A549 (cell line): ENCODE results near the gene RAB15. TPM values are rescaled to one million over a fixed set of nuclear protein-coding genes. Genes with fewer than 3 reads are reported as not detected.

Experiments used
- ATAC-seq, 2 experiments: fragments of 200-7000 bp in 1 of 2; fragments of >200 bp in 1 of 2; cut with Nextera tagmentation in 1 of 2; cut with Tn5 transposase in 1 of 2; 3 replicates each; pipeline versions ENCODE4 v1.8.0 to v1.9.1; 2018 to 2020; ENCODE audit warnings: mild to moderate bottlenecking in 1 of 2, moderate library complexity in 1 of 2
- CTCF ChIA-PET: fragments of 300-600 bp; sonication (Branson Sonifier 250); formaldehyde crosslinking; extraction: SDS; loops from one replicate; lab custom pipeline; 2021; ENCODE audit warnings: antibody characterized with exemption, inconsistent platforms; lab: Yijun Ruan, JAX
- POLR2A ChIA-PET: fragments of 350-600 bp; formaldehyde crosslinking; extraction: SDS; loops from one replicate; lab custom pipeline; 2021; ENCODE audit warnings: antibody characterized with exemption, inconsistent platforms; lab: Yijun Ruan, JAX
- DNase-seq, 2 experiments: peaks; one replicate each; pipeline versions ENCODE4 v3.0.0 to v3.0.0-alpha.2; 2011 to 2016; ENCODE audit warnings: low read depth in 1 of 2, low spot score in 1 of 2
- FAIRE-seq: peaks from 2 replicates; lab custom pipeline; 2011; peaks lifted over from hg19 to GRCh38; lab: Jason Lieb, UNC
- H3K27ac ChIP-seq, 2 experiments: fragments of >200 bp; sonication (Bioruptor Twin); formaldehyde crosslinking; 3 replicates each; pipeline ENCODE4 v1.5.1; 2016 to 2017
- H3K4me1 ChIP-seq: fragments of >200 bp; sonication (Bioruptor Twin); formaldehyde crosslinking; 3 replicates; pipeline ENCODE4 v1.6.1; 2016
- H3K4me2 ChIP-seq: fragments of >200 bp; sonication (Bioruptor Twin); formaldehyde crosslinking; 3 replicates; pipeline ENCODE4 v1.6.1; 2016
- H3K4me3 ChIP-seq: fragments of >200 bp; sonication (Bioruptor Twin); formaldehyde crosslinking; 3 replicates; pipeline ENCODE4 v1.5.1; 2016
- H3K9me3 ChIP-seq: fragments of >200 bp; sonication (Bioruptor Twin); formaldehyde crosslinking; 3 replicates; pipeline ENCODE4 v1.6.1; 2016
- ATOH8 ChIP-seq: fragments of 250-450 bp; sonication (Bioruptor Pico); IDR thresholded peaks from 2 replicates; pipeline ENCODE4 v1.5.0; 2020; ENCODE audit warnings: low read depth, mild to moderate bottlenecking, moderate library complexity
- CBX8 ChIP-seq: fragments of 200-600 bp; sonication (generic); IDR thresholded peaks from 2 replicates; pipeline ENCODE4 v1.6.1; 2016
- KDM5A ChIP-seq: fragments of 200-600 bp; sonication (generic); IDR thresholded peaks from 2 replicates; pipeline ENCODE4 v1.6.1; 2016; ENCODE audit warnings: antibody characterized with exemption, mild to moderate bottlenecking
- POLR2A ChIP-seq: IDR thresholded peaks from 2 replicates; pipeline ENCODE4 v1.6.1; 2012; ENCODE audit warnings: mild to moderate bottlenecking, low read length
- WGBS: methylation state at CpG from one replicate; pipeline ENCODE4 v1.1.6; 2017; ENCODE audit errors: missing lambda C conversion rate; 5-methylcytosine and 5-hydroxymethylcytosine counted together
- polyA plus RNA-seq, 4 experiments: library from polyadenylated mRNA; depleted of rRNA in 3 of 4; stranded (reverse); fragments of >200 nt; fragmentation: RNase III in 1 of 4; extraction: RNeasy Plus Mini Kit Qiagen cat#74134 plus additional on column Dnase treatment in 1 of 4; gene quantifications; 2 replicates in 3 of 4; 3 replicates in 1 of 4; pipeline ENCODE4 v1.2.3, GENCODE V29; 2011 to 2017
- small RNA-seq, 6 experiments: library from RNA; depleted of rRNA; stranded (forward); fragments of <200 nt; gene quantifications; one replicate each; pipeline ENCODE3, GENCODE V24; 2012

The RAB15 gene
- polyA plus RNA-seq, 2 of the 4 experiments (the other 2 are of a cell fraction), result 32.2 to 35.1 TPM

DNA sequence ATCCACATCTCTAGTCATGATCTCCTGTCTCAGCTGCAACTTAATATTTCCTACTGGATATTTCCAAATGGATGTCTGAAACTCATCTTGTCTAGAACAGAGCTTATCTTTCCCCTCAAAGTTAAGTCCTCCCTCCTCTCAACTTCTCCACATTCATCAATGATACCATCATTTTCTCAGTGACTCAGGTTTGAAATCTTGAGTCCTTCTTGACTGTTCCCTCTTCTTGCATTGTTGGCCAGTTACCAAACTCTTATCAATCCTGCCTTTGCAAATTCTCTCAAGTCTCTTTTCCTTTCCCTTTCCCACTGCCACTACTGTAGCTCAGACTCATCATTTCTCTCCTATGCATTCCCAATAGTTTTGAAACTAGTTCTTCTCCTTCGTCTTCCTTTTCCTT lies 72.2 kb downstream of the RAB15 start:
- Histone ChIP-seq H3K27ac (no peak overlapping the region), H3K4me2 (no peak overlapping the region), H3K9me3 (no peaks in the 10 kb centered on the region)
- CTCF ChIA-PET, result interaction anchor here (0.8 to 7.2 kb wide), 7 partner anchors 9 to 228 kb away, joined by 3 to 85 read pairs (median 11); partner anchors contain the start of gene SPTB
- WGBS, result 46% methylated on average over 1 of the region's 1 CpG
- no peak for FAIRE-seq
- no peak for DNase-seq
- TF ChIP-seq POLR2A, result no peak
- TF ChIP-seq CBX8, result no peak
- TF ChIP-seq ATOH8 (CRISPR knock-in tag), result no peak
- no peak for TF ChIP-seq KDM5A
- TF ChIP-seq, all 56 proteins: peak for 0
- Histone ChIP-seq H3K4me1 (no peaks in the 10 kb centered on the region), H3K4me3 (no peak overlapping the region)
- POLR2A ChIA-PET, result no interaction called here
- no peak for ATAC-seq

Small RNA genes within 50 kb of the gene (small RNA-seq; reads per million reads assigned to genes)
- gene RPPH1-2P, result 0 to 0.43 (median 0) reads per million in 6 experiments

Other genes starting within 250 kb of the RAB15 start
- gene SPTB, start 92.4 kb downstream of the RAB15 start, polyA plus RNA-seq (2011; rRNA removed), result 0.24 and 0.27 TPM in 2 replicates
- 1.4 to 2.1 TPM (median 1.9 TPM) in 3 replicates for gene SPTB, start 92.4 kb downstream of the RAB15 start, polyA plus RNA-seq (2017; fragmentation: RNase III; extraction: RNeasy Plus Mini Kit Qiagen cat#74134 plus additional on column Dnase treatment)
- gene CHURC1, start 57.9 kb downstream of the RAB15 start, polyA plus RNA-seq (2011; rRNA removed), result 115 and 153 TPM in 2 replicates
- gene CHURC1, start 57.9 kb downstream of the RAB15 start, polyA plus RNA-seq (2017; fragmentation: RNase III; extraction: RNeasy Plus Mini Kit Qiagen cat#74134 plus additional on column Dnase treatment), result 150 to 151 TPM (median 151 TPM) in 3 replicates
- gene GPX2, start 29.6 kb downstream of the RAB15 start, polyA plus RNA-seq (2011; rRNA removed), result 876 and 1,354 TPM in 2 replicates
- 302 to 394 TPM (median 382 TPM) in 3 replicates for gene GPX2, start 29.6 kb downstream of the RAB15 start, polyA plus RNA-seq (2017; fragmentation: RNase III; extraction: RNeasy Plus Mini Kit Qiagen cat#74134 plus additional on column Dnase treatment)
- gene FNTB, start 14.6 kb upstream of the RAB15 start, polyA plus RNA-seq (2011; rRNA removed), result 28.5 and 35.8 TPM in 2 replicates
- 31.2 to 41.9 TPM (median 37.3 TPM) in 3 replicates for gene FNTB, start 14.6 kb upstream of the RAB15 start, polyA plus RNA-seq (2017; fragmentation: RNase III; extraction: RNeasy Plus Mini Kit Qiagen cat#74134 plus additional on column Dnase treatment)
- 42.9 and 53.2 TPM in 2 replicates for gene MAX, start 130.2 kb upstream of the RAB15 start, polyA plus RNA-seq (2011; rRNA removed)
- gene MAX, start 130.2 kb upstream of the RAB15 start, polyA plus RNA-seq (2017; fragmentation: RNase III; extraction: RNeasy Plus Mini Kit Qiagen cat#74134 plus additional on column Dnase treatment), result 37.3 to 44.0 TPM (median 37.5 TPM) in 3 replicates